MCF 10A (cell line): ENCODE results near the gene ARF1. TPM values are rescaled to one million over a fixed set of nuclear protein-coding genes. Genes with fewer than 3 reads are reported as not detected.

Source experiments
- BruUV-seq: library from RNA; stranded (reverse); fragments of 400-500 nt; replicated peaks from 2 replicates; lab custom pipeline; 2021; lab: Mats Ljungman, UMichigan
- CTCF ChIA-PET: fragments of 300-600 bp; sonication (Branson Sonifier 250); formaldehyde crosslinking; extraction: SDS; loops from one replicate; lab custom pipeline; 2021; ENCODE audit warnings: antibody characterized with exemption, inconsistent platforms; lab: Yijun Ruan, JAX
- POLR2A ChIA-PET: fragments of 300-600, 350-650 bp; sonication (Branson Sonifier 250); formaldehyde crosslinking; extraction: SDS; loops from one replicate; lab custom pipeline; 2020; ENCODE audit warnings: antibody characterized with exemption, inconsistent platforms; lab: Yijun Ruan, JAX
- DNase-seq: peaks from one replicate; pipeline ENCODE4 v3.0.0-alpha.2; 2018; ENCODE audit not compliant: unreplicated experiment
- H3K27ac Mint-ChIP-seq: one replicate; pipeline ENCODE4 v1.8.0; 2022; ENCODE audit warnings: mild to moderate bottlenecking, low read depth, mixed read lengths; ENCODE audit not compliant: unreplicated experiment
- H3K27me3 Mint-ChIP-seq: one replicate; pipeline ENCODE4 v1.8.0; 2022; ENCODE audit warnings: mixed read lengths; ENCODE audit not compliant: insufficient read depth, unreplicated experiment
- H3K36me3 Mint-ChIP-seq: one replicate; pipeline ENCODE4 v1.8.0; 2022; ENCODE audit warnings: mild to moderate bottlenecking, moderate library complexity, mixed read lengths; ENCODE audit not compliant: insufficient read depth, unreplicated experiment
- H3K4me1 Mint-ChIP-seq: one replicate; pipeline ENCODE4 v1.8.0; 2022; ENCODE audit warnings: mixed read lengths; ENCODE audit not compliant: insufficient read depth, unreplicated experiment
- H3K4me3 Mint-ChIP-seq: one replicate; pipeline ENCODE4 v1.8.0; 2022; ENCODE audit warnings: mild to moderate bottlenecking, moderate library complexity, mixed read lengths; ENCODE audit not compliant: unreplicated experiment
- H3K9me3 Mint-ChIP-seq: one replicate; pipeline ENCODE4 v1.8.0; 2022; ENCODE audit warnings: mixed read lengths; ENCODE audit not compliant: unreplicated experiment
- CTCF ChIP-seq: fragments of 200-600 bp; IDR thresholded peaks from one replicate; pipeline ENCODE4 v1.8.0; 2022; ENCODE audit warnings: antibody characterized with exemption, mild to moderate bottlenecking; ENCODE audit not compliant: unreplicated experiment
- intact Hi-C: fragments of 100-400 bp; cut with micrococcal nuclease; formaldehyde crosslinking; loops from 2 replicates; pipeline ENCODE4 v1.14.1; 2022
- total RNA-seq: library from RNA; stranded (reverse); gene quantifications from 2 replicates; pipeline ENCODE4 v1.2.3, GENCODE V29; 2022

Gene ARF1
- total RNA-seq, 1 experiment from 2014 or later = 870 TPM

DNA sequence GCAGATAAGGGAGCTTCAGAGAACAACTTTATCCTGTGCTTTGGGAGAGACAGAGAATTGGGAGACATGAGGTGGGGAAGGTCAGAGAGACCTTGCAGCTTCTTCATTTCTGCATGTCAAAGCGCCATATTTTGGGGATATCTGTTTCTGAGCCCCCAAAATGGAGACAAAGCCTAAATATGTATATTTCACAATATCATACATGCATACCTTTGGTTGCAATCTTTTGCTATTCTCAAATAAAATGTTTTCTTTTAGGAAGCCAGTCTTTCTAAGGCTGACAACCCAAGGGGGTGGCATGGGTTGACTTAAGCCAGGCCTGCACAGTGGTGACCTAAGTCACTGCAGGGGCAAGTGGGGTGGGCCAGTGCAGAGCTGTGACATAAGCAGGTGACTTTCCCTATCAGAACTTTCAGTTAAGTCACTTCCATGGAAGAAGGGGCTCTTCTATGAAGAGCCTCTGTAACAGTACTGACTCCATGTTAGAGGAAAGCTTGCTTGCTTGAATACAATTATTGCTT lies 40.5 kb downstream of the ARF1 start:
- Mint-ChIP-seq H3K4me3 (no peak overlapping the region), H3K9me3 (peaks cover 5% of the 10 kb centered on the region), H3K27ac (no peak overlapping the region), H3K4me1 (no peaks in the 10 kb centered on the region), H3K36me3 (no peaks in the 10 kb centered on the region), H3K27me3 (no peaks in the 10 kb centered on the region)
- DNase-seq = no peak
- intact Hi-C loops = no loop called here
- no peak for TF ChIP-seq CTCF
- ChIA-PET POLR2A (interaction anchor here (0.6 to 6.9 kb wide), 6 partner anchors 9 to 227 kb away, joined by 3 to 84 read pairs (median 4); partner anchors contain the start of gene MRPL55), CTCF (interaction anchor here (0.6 to 6.2 kb wide), 7 partner anchors 8 to 378 kb away, joined by 3 to 62 read pairs (median 4); no protein-coding TSS in a partner anchor)
- no TSS peak for BruUV-seq

GRCh38 chr1:228123505-228123904 lies 41.0 kb downstream of the ARF1 start:
- H3K27ac Mint-ChIP-seq = no peak overlapping the region
- H3K9me3 Mint-ChIP-seq = no peaks in the 10 kb centered on the region
- H3K36me3 Mint-ChIP-seq = no peaks in the 10 kb centered on the region
- H3K4me3 Mint-ChIP-seq = no peak overlapping the region
- DNase-seq = no peak
- CTCF ChIA-PET = interaction anchor here (0.6 to 6.2 kb wide), 5 partner anchors 8 to 377 kb away, joined by 3 to 62 read pairs (median 4); no protein-coding TSS in a partner anchor
- BruUV-seq = no TSS peak
- intact Hi-C loops = no loop called here
- H3K4me1 Mint-ChIP-seq = no peaks in the 10 kb centered on the region
- no peaks in the 10 kb centered on the region for H3K27me3 Mint-ChIP-seq
- POLR2A ChIA-PET = interaction anchor here (1.0 to 6.9 kb wide), 6 partner anchors 9 to 124 kb away, joined by 3 to 84 read pairs (median 4); partner anchors contain the start of gene MRPL55
- TF ChIP-seq CTCF = no peak

GRCh38 chr1:228125185-228125584 lies 42.7 kb downstream of the ARF1 start:
- no TSS peak for BruUV-seq
- no peaks in the 10 kb centered on the region for H3K27me3 Mint-ChIP-seq
- H3K4me3 Mint-ChIP-seq = no peak overlapping the region
- TF ChIP-seq CTCF = no peak
- H3K9me3 Mint-ChIP-seq = no peaks in the 10 kb centered on the region
- H3K27ac Mint-ChIP-seq = no peak overlapping the region
- POLR2A ChIA-PET = interaction anchor here (0.6 to 1.5 kb wide), 3 partner anchors 15 to 562 kb away, joined by 3 to 4 read pairs (median 4); partner anchors contain the start of genes GUK1 and WNT9A
- intact Hi-C loops = no loop called here
- CTCF ChIA-PET = interaction anchor here (0.6 to 2.6 kb wide), 5 partner anchors 11 to 126 kb away, joined by 3 to 11 read pairs (median 6); no protein-coding TSS in a partner anchor
- no peak for DNase-seq
- H3K36me3 Mint-ChIP-seq = no peaks in the 10 kb centered on the region
- H3K4me1 Mint-ChIP-seq = no peaks in the 10 kb centered on the region

- no peak for DNase-seq
- CTCF ChIA-PET = interaction anchor here (1.1 to 4.7 kb wide), 16 partner anchors 9 to 383 kb away, joined by 3 to 62 read pairs (median 15); partner anchors contain the start of genes GUK1, IBA57 and MRPL55
- no peak for TF ChIP-seq CTCF
- H3K4me1 Mint-ChIP-seq = peaks cover 10% of the 10 kb centered on the region
- no TSS peak for BruUV-seq
- H3K4me3 Mint-ChIP-seq = no peak overlapping the region
- H3K27me3 Mint-ChIP-seq = peaks cover 18% of the 10 kb centered on the region
- no peak overlapping the region for H3K27ac Mint-ChIP-seq
- intact Hi-C loops = loop anchor here (1.0 to 2.0 kb wide), 9 partner anchors 35 to 651 kb away; a partner anchor contains a TSS
- no peaks in the 10 kb centered on the region for H3K9me3 Mint-ChIP-seq
- POLR2A ChIA-PET = interaction anchor here (0.7 to 5.5 kb wide), 15 partner anchors 9 to 838 kb away, joined by 3 to 56 read pairs (median 7); partner anchors contain the start of genes ARF1, GUK1, IBA57 and MRPL55
- H3K36me3 Mint-ChIP-seq = no peaks in the 10 kb centered on the region
Observed at GRCh38 chr1:228131766-228132165, 49.3 kb downstream of the ARF1 start.
